Stimulated activated CD4-positive, alpha-beta T cell treated with anti-CD3 and anti-CD28 coated beads, Interleukin-4, amount 100 ng/mL, for 4 hours (primary cell): ENCODE results near the gene DMTF1.

Experiments
- DNase-seq, 2 experiments: peaks; one replicate each; pipeline ENCODE4 v3.0.0-alpha.2; 2020

The DMTF1 gene

GRCh38 chr7:87148332-87148955, 3.8 kb upstream of the DMTF1 start:
- no peak for DNase-seq

GRCh38 chr7:87151002-87151728, 1.1 kb upstream of the DMTF1 start:
- no peak for DNase-seq

GRCh38 chr7:87151729-87152111, 533 bp upstream of the DMTF1 start:
- no peak for DNase-seq

- peak; percentile 8 to 15 for DNase-seq
Observed at GRCh38 chr7:87152897-87153641, 816 bp downstream of the DMTF1 start.

GRCh38 chr7:87154166-87154565, 1.9 kb downstream of the DMTF1 start:
- DNase-seq = no peak

GRCh38 chr7:87154569-87154968, 2.3 kb downstream of the DMTF1 start:
- DNase-seq = no peak

GRCh38 chr7:87155788-87156187, 3.5 kb downstream of the DMTF1 start:
- no peak for DNase-seq

- no peak for DNase-seq
Observed at GRCh38 chr7:87156709-87157108, 4.5 kb downstream of the DMTF1 start.

- DNase-seq = no peak
Observed at GRCh38 chr7:87159538-87159937, 7.3 kb downstream of the DMTF1 start.

GRCh38 chr7:87164433-87164832, 12.2 kb downstream of the DMTF1 start:
- DNase-seq = no peak

GRCh38 chr7:87170828-87171227, 18.6 kb downstream of the DMTF1 start:
- no peak for DNase-seq

- no peak for DNase-seq
Observed at GRCh38 chr7:87171282-87171934, 19.2 kb downstream of the DMTF1 start.

GRCh38 chr7:87173471-87173870, 21.2 kb downstream of the DMTF1 start:
- DNase-seq = no peak

GRCh38 chr7:87178320-87178719, 26.1 kb downstream of the DMTF1 start:
- DNase-seq = no peak

- DNase-seq = no peak
Observed at GRCh38 chr7:87179180-87179579, 26.9 kb downstream of the DMTF1 start.

GRCh38 chr7:87187120-87187519, 34.9 kb downstream of the DMTF1 start:
- no peak for DNase-seq

GRCh38 chr7:87188930-87189329, 36.7 kb downstream of the DMTF1 start:
- no peak for DNase-seq

- no peak for DNase-seq
Observed at GRCh38 chr7:87190783-87191182, 38.5 kb downstream of the DMTF1 start.

GRCh38 chr7:87192784-87193487, 40.7 kb downstream of the DMTF1 start:
- DNase-seq = no peak

GRCh38 chr7:87193912-87194311, 41.7 kb downstream of the DMTF1 start:
- no peak for DNase-seq

- DNase-seq = no peak
Observed at GRCh38 chr7:87199241-87199640, 47.0 kb downstream of the DMTF1 start.

- no peak for DNase-seq
Observed at GRCh38 chr7:87199700-87200450, 47.6 kb downstream of the DMTF1 start.
